ENCODE data around the gene RAB4A.

DNA sequence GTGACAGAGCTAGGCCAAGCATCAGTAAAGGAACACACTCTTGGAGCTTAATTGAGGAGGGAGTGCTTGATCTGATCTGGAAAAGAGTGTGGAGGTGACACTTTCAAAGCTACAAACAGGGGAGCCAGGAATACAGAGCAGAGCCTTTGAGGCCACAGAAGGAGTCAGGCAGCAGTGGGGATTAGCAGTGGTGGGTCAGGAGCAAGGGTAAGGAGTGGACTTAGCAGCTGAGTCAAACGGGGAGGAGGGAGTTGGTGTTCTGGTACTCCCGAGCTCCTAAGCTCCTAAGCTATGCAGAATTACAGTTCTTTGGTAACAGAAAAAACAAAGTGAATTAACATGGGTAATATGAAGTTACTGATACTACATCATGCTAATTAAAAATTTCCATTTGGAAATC, 14.5 kb downstream of the RAB4A start:
- TF ChIP-seq, protein P1, sequence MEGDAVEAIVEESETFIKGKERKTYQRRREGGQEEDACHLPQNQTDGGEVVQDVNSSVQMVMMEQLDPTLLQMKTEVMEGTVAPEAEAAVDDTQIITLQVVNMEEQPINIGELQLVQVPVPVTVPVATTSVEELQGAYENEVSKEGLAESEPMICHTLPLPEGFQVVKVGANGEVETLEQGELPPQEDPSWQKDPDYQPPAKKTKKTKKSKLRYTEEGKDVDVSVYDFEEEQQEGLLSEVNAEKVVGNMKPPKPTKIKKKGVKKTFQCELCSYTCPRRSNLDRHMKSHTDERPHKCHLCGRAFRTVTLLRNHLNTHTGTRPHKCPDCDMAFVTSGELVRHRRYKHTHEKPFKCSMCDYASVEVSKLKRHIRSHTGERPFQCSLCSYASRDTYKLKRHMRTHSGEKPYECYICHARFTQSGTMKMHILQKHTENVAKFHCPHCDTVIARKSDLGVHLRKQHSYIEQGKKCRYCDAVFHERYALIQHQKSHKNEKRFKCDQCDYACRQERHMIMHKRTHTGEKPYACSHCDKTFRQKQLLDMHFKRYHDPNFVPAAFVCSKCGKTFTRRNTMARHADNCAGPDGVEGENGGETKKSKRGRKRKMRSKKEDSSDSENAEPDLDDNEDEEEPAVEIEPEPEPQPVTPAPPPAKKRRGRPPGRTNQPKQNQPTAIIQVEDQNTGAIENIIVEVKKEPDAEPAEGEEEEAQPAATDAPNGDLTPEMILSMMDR (IDR thresholded peaks at IDR 0.05; ENCODE audit: control extremely low read depth in 1 of 3, insufficient read depth in 1 of 3, low read depth in 1 of 3, low read length in 3 of 3), result no peak
- TF ChIP-seq CBX8 (IDR thresholded peaks at IDR 0.05; ENCODE audit: borderline replicate concordance, low read depth, low read length) (no peak), RFX5 (IDR thresholded peaks at IDR 0.05; ENCODE audit: borderline replicate concordance, low read depth, low read length) (no peak), TBP (IDR thresholded peaks at IDR 0.05; ENCODE audit: low read depth, low read length) (no peak), POLR2A (IDR thresholded peaks at IDR 0.05; ENCODE audit: control extremely low read depth in 1 of 2, low read depth in 2 of 2, low read length in 2 of 2) (no peak), SAP30 (IDR thresholded peaks at IDR 0.05; ENCODE audit: insufficient read depth, insufficient replicate concordance, low read length) (no peak), RAD21 (IDR thresholded peaks at IDR 0.05 in 1 of 2, conservative IDR thresholded peaks at IDR 0.05 in 1 of 2; ENCODE audit: low read depth in 2 of 2, low read length in 2 of 2) (no peak)
- TF ChIP-seq, protein P2, sequence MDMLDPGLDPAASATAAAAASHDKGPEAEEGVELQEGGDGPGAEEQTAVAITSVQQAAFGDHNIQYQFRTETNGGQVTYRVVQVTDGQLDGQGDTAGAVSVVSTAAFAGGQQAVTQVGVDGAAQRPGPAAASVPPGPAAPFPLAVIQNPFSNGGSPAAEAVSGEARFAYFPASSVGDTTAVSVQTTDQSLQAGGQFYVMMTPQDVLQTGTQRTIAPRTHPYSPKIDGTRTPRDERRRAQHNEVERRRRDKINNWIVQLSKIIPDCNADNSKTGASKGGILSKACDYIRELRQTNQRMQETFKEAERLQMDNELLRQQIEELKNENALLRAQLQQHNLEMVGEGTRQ (IDR thresholded peaks at IDR 0.05; ENCODE audit: low read length), result no peak
